Psoas muscle (tissue), 8 donors: ENCODE measurements around the gene CSRNP3. TPM values are rescaled to one million over a fixed set of nuclear protein-coding genes. Genes with fewer than 3 reads are reported as not detected.

ENCODE experiments used
- ATAC-seq, 4 donors: fragments of 200-7000 bp; cut with Tn5 transposase; one replicate each; pipeline ENCODE4 v1.9.1; 2020; ENCODE audit warnings: moderate library complexity in 3 of 4, mild to moderate bottlenecking in 2 of 4
- DNase-seq, 2 donors: peaks; one replicate each; pipeline ENCODE4 v3.0.0-alpha.2; 2020
- H3K27ac ChIP-seq: fragments of 200-600 bp; one replicate; pipeline ENCODE4 v1.8.0; 2022
- H3K27me3 ChIP-seq, 3 donors: fragments of 200-600 bp in 1 of 3; one replicate each; pipeline versions ENCODE4 v1.6.1 to v1.8.0; 2013 to 2022; ENCODE audit warnings: low read length in 2 of 3, mild to moderate bottlenecking in 2 of 3, moderate library complexity in 1 of 3; ENCODE audit not compliant: insufficient read depth in 3 of 3
- H3K36me3 ChIP-seq, 2 donors: fragments of 200-600 bp in 1 of 2; one replicate each; pipeline versions ENCODE4 v1.6.1 to v1.8.0; 2013 to 2022; ENCODE audit warnings: low read depth in 1 of 2, mild to moderate bottlenecking in 1 of 2, moderate library complexity in 1 of 2; ENCODE audit not compliant: insufficient read depth in 1 of 2
- H3K4me1 ChIP-seq: fragments of 200-600 bp; one replicate; pipeline ENCODE4 v1.8.0; 2022
- H3K4me3 ChIP-seq: fragments of 200-600 bp; one replicate; pipeline ENCODE4 v1.8.0; 2022; ENCODE audit warnings: mild to moderate bottlenecking
- H3K9me3 ChIP-seq: fragments of 200-600 bp; one replicate; pipeline ENCODE4 v1.8.0; 2022
- CTCF ChIP-seq: fragments of 200-600 bp; IDR thresholded peaks from one replicate; pipeline ENCODE4 v1.8.0; 2022; ENCODE audit warnings: antibody characterized with exemption
- WGBS, 3 donors: extraction: QIAGEN DNeasy Blood & Tissue Kit; methylation state at CpG; one replicate each; pipeline versions ENCODE4 v1.1.6 to v1.1.7; 2013; 5-methylcytosine and 5-hydroxymethylcytosine counted together
- intact Hi-C, 2 donors: fragments of 100-400 bp; cut with DNase I; formaldehyde crosslinking; loops; one replicate each; pipeline versions ENCODE4 v1.11.0 to v1.14.2; 2022
- polyA plus RNA-seq, 3 donors: library from polyadenylated mRNA; stranded (reverse); fragments of 200-250 nt; gene quantifications; one replicate each; pipeline ENCODE4 v1.2.3, GENCODE V29; 2013
- total RNA-seq, 4 donors: library from RNA; stranded (reverse); fragmentation: NEBNext Ultra II Directional in 2 of 4; extraction: Animal tissue kit (Norgen Biotek cat#: 25700) in 2 of 4; gene quantifications; one replicate each; pipeline versions ENCODE4 v1.2.1 to v1.2.4, GENCODE V29; 2021 to 2023
- donor health status: healthy with polysubstance abuse.
- donor health status: DM: no; HTN: no; CAD: no; lungs with moderate emphysema.
- donor health status: Bipolar disorder and iron deficiency.
- donor health status: healthy.
- donor health status: DM: yes; HTN: yes; CAD: no.
- donor health status: DM: no; HTN: no; CAD: no.
- donor health status: DM: no; HTN: no; CAD: no.
- donor health status: DM: yes; HTN: yes; CAD: no.

The CSRNP3 gene
- total and polyA plus RNA-seq, 7 donors = 0.04 to 1.6 (median 0.13) TPM; not detected in 1

- ATAC-seq (no peak), DNase-seq (no peak)
- Histone ChIP-seq H3K36me3 (no peaks in the 10 kb centered on the region), H3K27ac (no peak overlapping the region), H3K4me3 (no peak overlapping the region), H3K9me3 (no peaks in the 10 kb centered on the region), H3K27me3 (no peaks in the 10 kb centered on the region), H3K4me1 (no peaks in the 10 kb centered on the region)
- TF ChIP-seq CTCF = no peak
- intact Hi-C loops = no loop called here
- 79 to 84% (median 84%) methylated on average over 2 of the region's 2 CpGs for WGBS, 3 donors
Observed at GRCh38 chr2:165679621-165680020, 210.1 kb downstream of the CSRNP3 start.

- ATAC-seq (no peak), DNase-seq (no peak)
- no peaks in the 10 kb centered on the region for H3K36me3 ChIP-seq
- no peaks in the 10 kb centered on the region for H3K4me1 ChIP-seq
- WGBS, 3 donors = 9 to 21% (median 16%) methylated on average over 1 of the region's 1 CpG
- intact Hi-C loops = no loop called here
- TF ChIP-seq CTCF = no peak
- no peak overlapping the region for H3K27ac ChIP-seq
- H3K9me3 ChIP-seq = no peaks in the 10 kb centered on the region
- H3K4me3 ChIP-seq = no peak overlapping the region
- no peaks in the 10 kb centered on the region for H3K27me3 ChIP-seq
Observed at GRCh38 chr2:165681841-165682240, 212.3 kb downstream of the CSRNP3 start.

GRCh38 chr2:165682546-165682945 lies 213.0 kb downstream of the CSRNP3 start:
- 14 to 19% (median 17%) methylated on average over 1 of the region's 1 CpG for WGBS, 3 donors
- Histone ChIP-seq H3K4me1 (no peaks in the 10 kb centered on the region), H3K27ac (no peak overlapping the region), H3K4me3 (no peak overlapping the region), H3K9me3 (no peaks in the 10 kb centered on the region), H3K27me3 (no peaks in the 10 kb centered on the region), H3K36me3 (no peaks in the 10 kb centered on the region)
- ATAC-seq (no peak), DNase-seq (no peak)
- no peak for TF ChIP-seq CTCF
- intact Hi-C loops = no loop called here

GRCh38 chr2:165686800-165687199 lies 217.3 kb downstream of the CSRNP3 start:
- Histone ChIP-seq H3K4me3 (no peak overlapping the region), H3K27me3 (no peaks in the 10 kb centered on the region), H3K36me3 (no peaks in the 10 kb centered on the region), H3K9me3 (no peaks in the 10 kb centered on the region), H3K27ac (no peak overlapping the region), H3K4me1 (no peaks in the 10 kb centered on the region)
- ATAC-seq = no peak
- intact Hi-C loops = no loop called here
- no peak for DNase-seq
- WGBS, 3 donors = 80 to 89% (median 81%) methylated on average over 2 of the region's 2 CpGs
- TF ChIP-seq CTCF = no peak

GRCh38 chr2:165687426-165688002 lies 218.0 kb downstream of the CSRNP3 start:
- ATAC-seq (no peak), DNase-seq (no peak)
- Histone ChIP-seq H3K36me3 (no peaks in the 10 kb centered on the region), H3K27me3 (no peaks in the 10 kb centered on the region), H3K27ac (no peak overlapping the region), H3K4me1 (no peaks in the 10 kb centered on the region), H3K9me3 (no peaks in the 10 kb centered on the region), H3K4me3 (no peak overlapping the region)
- intact Hi-C loops = no loop called here
- WGBS, 3 donors = 69 to 84% (median 79%) methylated on average over 4 of the region's 4 CpGs
- TF ChIP-seq CTCF = no peak
